ENCODE measurements around the gene CPEB3. TPM values are rescaled to one million over a fixed set of nuclear protein-coding genes. Genes with fewer than 3 reads are reported as not detected.
A peak's percentile ranks its signal among the peaks of the same experiment; 100 is the strongest.
"Not testable (repeated sequence)": the region's sequence is repeated elsewhere in the genome, so short reads cannot be mapped to it uniquely, and the experiment has no call there.

Gene CPEB3
- total and polyA plus RNA-seq, 8 donors, result 1.3 to 11.2 (median 3.6) TPM

DNA sequence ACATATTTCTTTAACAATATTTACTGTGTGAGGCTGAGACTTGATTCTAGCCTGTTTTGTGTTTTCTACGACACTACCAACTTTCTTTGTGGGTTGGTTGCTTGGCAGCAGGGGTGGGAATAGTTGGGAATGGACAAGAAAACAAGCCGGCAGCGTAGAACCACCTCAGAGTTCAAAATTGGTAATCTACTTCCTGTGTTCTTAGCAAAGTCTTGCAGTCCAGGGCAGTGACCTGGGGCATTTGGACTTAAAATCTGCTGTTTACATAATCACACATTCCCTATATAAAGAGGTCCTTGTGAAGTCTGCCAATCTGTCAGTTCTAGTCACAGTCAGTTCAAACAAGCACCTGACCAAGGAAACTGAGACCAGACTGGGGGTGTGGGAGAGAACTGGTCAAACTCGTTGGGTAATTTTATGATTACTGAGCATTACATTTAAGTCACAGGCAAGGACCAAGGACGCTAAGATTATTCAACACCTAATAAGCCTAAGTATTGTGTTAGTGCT, 167.9 kb downstream of the CPEB3 start:
- peak; percentile 72 to 86 for DNase-seq
- H3K27ac ChIP-seq, result peak overlapping the region; percentile 61 to 82 (median 77)
- no peak overlapping the region for H3K4me3 ChIP-seq
- WGBS, 5 donors, result 27 to 50% (median 31%) methylated on average over 5 of the region's 5 CpGs
- TF ChIP-seq POLR2AphosphoS5 (IDR thresholded peaks at IDR 0.05), result peak in 1 of 3 donors; percentile 73
- no peak for TF ChIP-seq POLR2A (IDR thresholded peaks at IDR 0.05)
- H3K27me3 ChIP-seq, result no peaks in the 10 kb centered on the region
- H3K36me3 ChIP-seq, result no peaks in the 10 kb centered on the region
- no peaks in the 10 kb centered on the region for H3K9me3 ChIP-seq
- H3K4me1 ChIP-seq, result peaks cover 25 to 56% (median 51%) of the 10 kb centered on the region in 4 donors
- intact Hi-C loops (cut with DNase I; ENCODE audit: low total_unique reads), result no loop called here

DNA sequence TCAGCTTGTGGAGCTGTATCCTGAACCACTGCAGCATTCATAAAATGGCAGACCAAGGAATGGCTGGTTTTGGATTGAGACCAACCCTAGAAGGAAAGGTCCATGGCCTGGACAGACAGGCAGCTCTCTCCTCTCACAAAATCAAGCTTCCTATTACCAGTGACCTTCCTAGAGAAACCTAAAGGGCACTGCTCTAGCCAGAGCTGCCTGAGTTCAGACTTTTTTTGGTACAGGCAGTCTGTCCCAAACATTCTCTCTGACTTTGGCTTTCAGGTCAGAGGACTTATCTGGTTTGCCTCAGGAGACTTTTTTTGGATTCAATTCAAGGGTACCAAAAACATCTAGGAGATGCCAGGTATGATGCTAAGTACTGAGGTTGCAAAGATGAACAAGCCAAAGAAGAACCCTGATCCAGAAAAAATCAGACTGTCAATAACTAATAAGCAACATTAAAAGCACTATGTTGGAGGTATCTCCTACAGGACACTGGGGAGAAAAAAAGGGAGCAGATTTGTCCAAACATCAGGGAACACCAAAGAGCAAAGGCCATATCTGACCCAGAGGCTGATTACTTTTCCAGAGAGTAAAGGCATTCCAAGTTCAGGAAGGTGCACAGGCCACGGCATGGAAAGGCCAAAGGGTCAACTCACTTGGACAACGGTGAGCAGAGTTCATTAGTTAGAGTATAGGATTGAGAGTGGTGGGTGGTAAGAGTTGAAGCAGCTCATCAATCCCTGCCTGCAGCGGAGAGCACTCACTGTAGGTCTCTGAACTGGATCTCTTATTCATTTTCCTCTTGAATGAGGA, 169.0 kb downstream of the CPEB3 start:
- H3K9me3 ChIP-seq, result no peaks in the 10 kb centered on the region
- H3K27ac ChIP-seq, result peak overlapping the region; percentile 61 to 82 (median 78)
- WGBS, 5 donors, result 36 to 55% (median 40%) methylated on average over 3 of the region's 3 CpGs
- no peaks in the 10 kb centered on the region for H3K36me3 ChIP-seq
- DNase-seq, result no peak
- no peak overlapping the region for H3K4me3 ChIP-seq
- TF ChIP-seq POLR2AphosphoS5 (IDR thresholded peaks at IDR 0.05) (no peak), POLR2A (IDR thresholded peaks at IDR 0.05) (no peak), EP300 (IDR thresholded peaks at IDR 0.05) (no peak)
- TF ChIP-seq, protein P1, sequence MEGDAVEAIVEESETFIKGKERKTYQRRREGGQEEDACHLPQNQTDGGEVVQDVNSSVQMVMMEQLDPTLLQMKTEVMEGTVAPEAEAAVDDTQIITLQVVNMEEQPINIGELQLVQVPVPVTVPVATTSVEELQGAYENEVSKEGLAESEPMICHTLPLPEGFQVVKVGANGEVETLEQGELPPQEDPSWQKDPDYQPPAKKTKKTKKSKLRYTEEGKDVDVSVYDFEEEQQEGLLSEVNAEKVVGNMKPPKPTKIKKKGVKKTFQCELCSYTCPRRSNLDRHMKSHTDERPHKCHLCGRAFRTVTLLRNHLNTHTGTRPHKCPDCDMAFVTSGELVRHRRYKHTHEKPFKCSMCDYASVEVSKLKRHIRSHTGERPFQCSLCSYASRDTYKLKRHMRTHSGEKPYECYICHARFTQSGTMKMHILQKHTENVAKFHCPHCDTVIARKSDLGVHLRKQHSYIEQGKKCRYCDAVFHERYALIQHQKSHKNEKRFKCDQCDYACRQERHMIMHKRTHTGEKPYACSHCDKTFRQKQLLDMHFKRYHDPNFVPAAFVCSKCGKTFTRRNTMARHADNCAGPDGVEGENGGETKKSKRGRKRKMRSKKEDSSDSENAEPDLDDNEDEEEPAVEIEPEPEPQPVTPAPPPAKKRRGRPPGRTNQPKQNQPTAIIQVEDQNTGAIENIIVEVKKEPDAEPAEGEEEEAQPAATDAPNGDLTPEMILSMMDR (IDR thresholded peaks at IDR 0.05), result no peak
- H3K27me3 ChIP-seq, result no peaks in the 10 kb centered on the region
- intact Hi-C loops (cut with DNase I; ENCODE audit: low total_unique reads), result no loop called here
- peaks cover 25 to 56% (median 51%) of the 10 kb centered on the region in 4 donors for H3K4me1 ChIP-seq

DNA sequence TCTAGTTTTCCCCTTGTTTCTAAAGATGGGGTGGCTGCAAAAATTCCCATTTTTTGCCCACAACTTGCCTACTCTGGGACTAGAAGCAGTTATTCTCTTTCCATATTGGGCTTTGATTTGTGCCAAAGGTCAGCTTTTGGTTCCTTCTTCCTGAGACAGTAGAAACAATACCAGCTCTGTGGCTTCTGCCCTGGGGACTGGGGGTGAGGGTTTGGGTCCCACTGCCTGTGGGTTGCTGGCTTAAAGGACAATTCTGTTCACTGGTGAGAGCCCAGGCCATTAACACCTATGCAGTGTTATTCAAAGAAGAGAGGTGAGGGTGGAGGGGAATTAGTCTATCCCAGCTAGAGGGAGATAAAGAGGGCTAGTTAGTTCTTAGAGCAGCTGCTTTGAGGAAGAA, 171.5 kb downstream of the CPEB3 start:
- Histone ChIP-seq H3K4me3 (no peak overlapping the region), H3K36me3 (no peaks in the 10 kb centered on the region), H3K27me3 (no peaks in the 10 kb centered on the region), H3K9me3 (no peaks in the 10 kb centered on the region), H3K4me1 (peaks cover 11 to 36% (median 26%) of the 10 kb centered on the region in 4 donors), H3K27ac (no peak overlapping the region)
- no peak for DNase-seq
- TF ChIP-seq, protein P1 (IDR thresholded peaks at IDR 0.05), result no peak
- TF ChIP-seq POLR2A (IDR thresholded peaks at IDR 0.05) (no peak), EP300 (IDR thresholded peaks at IDR 0.05) (no peak), POLR2AphosphoS5 (IDR thresholded peaks at IDR 0.05) (no peak)
- intact Hi-C loops (cut with DNase I; ENCODE audit: low total_unique reads), result no loop called here

DNA sequence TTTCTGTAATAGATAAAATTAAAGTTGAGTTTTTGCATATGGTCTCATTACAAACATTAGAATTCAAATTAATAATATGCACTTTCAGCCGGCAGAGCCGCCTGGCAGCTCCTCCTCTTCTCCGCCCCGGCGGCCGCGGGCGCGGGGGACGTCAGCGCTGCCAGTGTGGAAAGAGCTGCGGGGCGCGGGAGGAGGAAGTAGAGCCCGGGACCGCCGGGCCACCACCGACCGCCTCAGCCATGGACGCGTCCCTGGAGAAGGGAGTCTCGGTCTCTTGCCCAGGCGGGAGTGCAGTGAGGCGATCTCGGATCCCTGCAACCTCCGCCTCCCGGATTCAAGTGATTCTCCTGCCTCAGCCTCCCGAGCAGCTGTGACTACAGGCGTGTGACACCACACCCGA, 176.0 kb downstream of the CPEB3 start:
- Histone ChIP-seq H3K36me3 (peaks cover 0 to 10% (median 0%) of the 10 kb centered on the region in 4 donors), H3K27ac (peak overlapping the region in 2 of 5 donors; percentile 9 to 75), H3K4me1 (peaks cover 3 to 31% (median 18%) of the 10 kb centered on the region in 4 donors)
- intact Hi-C loops (cut with DNase I; ENCODE audit: low total_unique reads); H3K4me3 ChIP-seq; H3K9me3 ChIP-seq; H3K27me3 ChIP-seq: not testable (repeated sequence)
- DNase-seq, result peak; percentile 36 to 40
- 74 to 96% (median 77%) methylated on average over 26 to 29 of the region's 30 CpGs for WGBS, 5 donors

DNA sequence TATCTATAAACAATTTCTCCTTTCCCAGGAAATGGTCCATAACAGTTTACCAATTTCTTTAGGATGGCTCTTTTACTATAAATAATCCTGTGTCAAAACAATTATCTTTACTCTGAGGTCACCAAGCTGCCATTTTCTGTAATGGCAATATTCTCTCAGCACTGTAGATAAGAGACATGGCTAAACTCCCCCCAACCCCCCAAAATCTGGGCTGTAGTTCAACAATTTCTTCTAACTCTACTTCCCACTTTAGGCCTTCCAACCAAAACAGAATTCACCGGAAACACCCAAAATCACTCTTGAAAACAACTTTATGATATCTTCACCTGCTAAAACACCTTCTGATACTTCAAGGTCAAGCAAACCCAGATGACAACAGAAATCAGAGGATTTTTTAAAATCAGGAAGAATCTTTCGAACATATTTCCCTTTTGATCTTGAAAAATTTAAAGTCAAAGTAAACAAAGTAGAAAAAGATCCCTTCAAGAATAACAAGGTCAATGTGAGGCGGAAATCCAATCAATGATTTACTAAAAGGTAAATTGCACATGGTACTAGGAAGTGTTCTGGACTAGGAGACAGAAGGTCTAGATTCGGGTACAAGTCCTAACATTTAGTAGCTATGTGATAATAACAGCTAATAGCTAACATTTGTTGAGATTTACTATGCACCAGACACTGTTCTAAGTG, 176.8 kb downstream of the CPEB3 start:
- intact Hi-C loops (cut with DNase I; ENCODE audit: low total_unique reads), result no loop called here
- Histone ChIP-seq H3K27me3 (no peaks in the 10 kb centered on the region), H3K27ac (peak overlapping the region in 3 of 5 donors; percentile 9 to 21 (median 11)), H3K4me3 (no peak overlapping the region), H3K9me3 (no peaks in the 10 kb centered on the region), H3K36me3 (peaks cover 0 to 12% (median 0%) of the 10 kb centered on the region in 4 donors), H3K4me1 (peaks cover 3 to 34% (median 18%) of the 10 kb centered on the region in 4 donors)
- TF ChIP-seq POLR2AphosphoS5 (IDR thresholded peaks at IDR 0.05) (peak in 1 of 3 donors; percentile 15), POLR2A (IDR thresholded peaks at IDR 0.05) (no peak)
- peak in 1 of 2 donors; percentile 45 for DNase-seq
- 47 to 56% (median 54%) methylated on average over 4 of the region's 4 CpGs for WGBS, 5 donors

Data from stomach (tissue), 9 donors.